WTC11 (cell line): ENCODE data around the gene ITGB4. TPM values are rescaled to one million over a fixed set of nuclear protein-coding genes. Genes with fewer than 3 reads are reported as not detected.
A peak's percentile ranks its signal among the peaks of the same experiment; 100 is the strongest.

ENCODE experiments used
- ATAC-seq: fragments of 200-7000 bp; cut with Tn5 transposase; 2 replicates; pipeline ENCODE4 v1.10.0; 2021; ENCODE audit warnings: mild to moderate bottlenecking, moderate library complexity
- Bru-seq: library from RNA; stranded (reverse); fragments of 400-500 nt; gene quantifications from one replicate; lab custom pipeline; 2021; lab: Mats Ljungman, UMichigan
- CTCF ChIA-PET: fragments of 300-600 bp; sonication (Branson Sonifier 250); formaldehyde crosslinking; loops from one replicate; lab custom pipeline; 2021; ENCODE audit warnings: antibody characterized with exemption; lab: Charles Lee
- POLR2A ChIA-PET: fragments of 350-600 bp; sonication (Branson Sonifier 250); formaldehyde crosslinking; loops from one replicate; lab custom pipeline; 2021; ENCODE audit warnings: antibody characterized with exemption; lab: Charles Lee
- DNase-seq: peaks from one replicate; pipeline ENCODE4 v3.0.0; 2021; ENCODE audit warnings: low spot score
- H3K27ac Mint-ChIP-seq: 2 replicates; pipeline ENCODE4 v1.8.0; 2021; ENCODE audit warnings: mixed read lengths
- H3K27me3 Mint-ChIP-seq: 2 replicates; pipeline ENCODE4 v1.8.0; 2021; ENCODE audit warnings: low read depth, mild to moderate bottlenecking, moderate library complexity, mixed read lengths
- H3K36me3 Mint-ChIP-seq: 2 replicates; pipeline ENCODE4 v1.8.0; 2021; ENCODE audit warnings: mixed read lengths
- H3K4me1 Mint-ChIP-seq: 2 replicates; pipeline ENCODE4 v1.8.0; 2022; ENCODE audit warnings: mixed read lengths
- H3K4me3 Mint-ChIP-seq: 2 replicates; pipeline ENCODE4 v1.8.0; 2021; ENCODE audit warnings: mild to moderate bottlenecking, moderate library complexity, mixed read lengths
- H3K9me3 Mint-ChIP-seq: 2 replicates; pipeline ENCODE4 v1.8.0; 2021; ENCODE audit warnings: mixed read lengths
- CBFB ChIP-seq: sonication (generic); formaldehyde crosslinking; IDR thresholded peaks from 2 replicates; pipeline ENCODE4 v1.8.1; 2022; ENCODE audit warnings: mild to moderate bottlenecking, low read depth, missing genetic modification reagents
- CREB1 ChIP-seq: sonication (generic); formaldehyde crosslinking; IDR thresholded peaks from 2 replicates; pipeline ENCODE4 v1.8.0; 2023; ENCODE audit warnings: mild to moderate bottlenecking, missing genetic modification reagents
- E2F5 ChIP-seq: sonication (generic); formaldehyde crosslinking; IDR thresholded peaks from 2 replicates; pipeline ENCODE4 v1.8.1; 2022; ENCODE audit warnings: mild to moderate bottlenecking, moderate library complexity, missing genetic modification reagents
- ETV6 ChIP-seq: sonication (generic); formaldehyde crosslinking; IDR thresholded peaks from 2 replicates; pipeline ENCODE4 v1.8.1; 2022; ENCODE audit warnings: mild to moderate bottlenecking, missing genetic modification reagents
- FOXK1 ChIP-seq: sonication (generic); formaldehyde crosslinking; IDR thresholded peaks from 2 replicates; pipeline ENCODE4 v1.8.0; 2022; ENCODE audit warnings: mild to moderate bottlenecking, moderate library complexity, missing genetic modification reagents
- GRHL2 ChIP-seq: fragments of 250-450 bp; sonication (Bioruptor Pico); IDR thresholded peaks from 2 replicates; pipeline ENCODE4 v1.8.0; 2022; ENCODE audit warnings: mild to moderate bottlenecking, moderate library complexity; ENCODE audit not compliant: insufficient replicate concordance, severe bottlenecking
- GTF2I ChIP-seq: fragments of 250-450 bp; sonication (Bioruptor Pico); conservative IDR thresholded peaks from 2 replicates; pipeline ENCODE4 v1.4.0; 2021; ENCODE audit warnings: mild to moderate bottlenecking
- HMGXB4 ChIP-seq: sonication (generic); formaldehyde crosslinking; IDR thresholded peaks from 2 replicates; pipeline ENCODE4 v1.8.1; 2023; ENCODE audit warnings: mild to moderate bottlenecking, moderate library complexity, missing genetic modification reagents
- JUN ChIP-seq: sonication (generic); formaldehyde crosslinking; IDR thresholded peaks from 2 replicates; pipeline ENCODE4 v1.8.0; 2023; ENCODE audit warnings: mild to moderate bottlenecking, missing genetic modification reagents
- MAX ChIP-seq: sonication (generic); formaldehyde crosslinking; IDR thresholded peaks from 2 replicates; pipeline ENCODE4 v1.8.0; 2022; ENCODE audit warnings: mild to moderate bottlenecking, missing genetic modification reagents
- PRDM15 ChIP-seq: sonication (generic); formaldehyde crosslinking; IDR thresholded peaks from 2 replicates; pipeline ENCODE4 v1.8.0; 2022; ENCODE audit warnings: missing genetic modification reagents
- SMAD4 ChIP-seq: sonication (generic); formaldehyde crosslinking; IDR thresholded peaks from 2 replicates; pipeline ENCODE4 v1.8.0; 2022; ENCODE audit warnings: mild to moderate bottlenecking, missing genetic modification reagents
- SP1 ChIP-seq: sonication (generic); formaldehyde crosslinking; conservative IDR thresholded peaks from 2 replicates; pipeline ENCODE4 v1.8.1; 2022; ENCODE audit warnings: missing genetic modification reagents
- TP53 ChIP-seq: sonication (generic); formaldehyde crosslinking; IDR thresholded peaks from 2 replicates; pipeline ENCODE4 v1.8.1; 2023; ENCODE audit warnings: mild to moderate bottlenecking, missing genetic modification reagents
- ZNF263 ChIP-seq: sonication (generic); formaldehyde crosslinking; IDR thresholded peaks from 2 replicates; pipeline ENCODE4 v1.8.1; 2022; ENCODE audit warnings: low read depth, mild to moderate bottlenecking, moderate library complexity, missing genetic modification reagents
- ZNF396 ChIP-seq: fragments of 250-450 bp; sonication (Bioruptor Pico); IDR thresholded peaks from 2 replicates; pipeline ENCODE4 v1.8.0; 2021; ENCODE audit warnings: mild to moderate bottlenecking, moderate library complexity, borderline replicate concordance
- ZNF423 ChIP-seq: fragments of 250-450 bp; sonication (Bioruptor Pico); IDR thresholded peaks from 2 replicates; pipeline ENCODE4 v2.1.2; 2022; ENCODE audit warnings: mild to moderate bottlenecking, moderate library complexity
- ZNF512 ChIP-seq: sonication (generic); formaldehyde crosslinking; IDR thresholded peaks from 2 replicates; pipeline ENCODE4 v1.8.1; 2022; ENCODE audit warnings: missing genetic modification reagents, borderline replicate concordance
- ZNF532 ChIP-seq: fragments of 250-450 bp; sonication (Bioruptor Pico); IDR thresholded peaks from 2 replicates; pipeline ENCODE4 v1.9.0; 2021; ENCODE audit warnings: mild to moderate bottlenecking, borderline replicate concordance
- long read RNA-seq, 3 experiments: library from RNA in 1 of 3; library from capped mRNA in 1 of 3; library from polyadenylated mRNA in 1 of 3; unstranded in 2 of 3; stranded (forward) in 1 of 3; transcript quantifications; one replicate each; pipeline ENCODE4 v2.0.0, GENCODE V29; 2021
- total RNA-seq: library from RNA; stranded (reverse); gene quantifications from 3 replicates; pipeline ENCODE4 v1.2.3, GENCODE V29; 2021

The ITGB4 gene
- total RNA-seq (9.5 to 11.2 TPM (median 10.6 TPM) in 3 replicates), Bru-seq, nascent RNA (percentile 31 among the genes with signal in this experiment)
- long read RNA-seq, experiment 1, full-length matches to known transcripts, result 5 of 15 reads
- long read RNA-seq, experiment 1, partial matches to known transcripts, result 9 of 15 reads
- long read RNA-seq, experiment 1, other reads (novel, unspliced or antisense), result 1 of 15 reads
- long read RNA-seq, experiment 2, partial matches to known transcripts, result 3 of 9 reads
- long read RNA-seq, experiment 2, other reads (novel, unspliced or antisense), result 6 of 9 reads
- long read RNA-seq, experiment 3, partial matches to known transcripts, result 2 of 2 reads
- long read RNA-seq, experiment 3, other reads (novel, unspliced or antisense), result 0 of 2 reads

- H3K4me1 Mint-ChIP-seq, result peaks cover 7% of the 10 kb centered on the region
- POLR2A ChIA-PET, result interaction anchor here (0.6 to 1.9 kb wide), 6 partner anchors 12 to 112 kb away, joined by 3 to 6 read pairs (median 3); a partner anchor contains a TSS
- H3K9me3 Mint-ChIP-seq, result no peaks in the 10 kb centered on the region
- peaks cover 22% of the 10 kb centered on the region for H3K27me3 Mint-ChIP-seq
- peak; percentile 87 for DNase-seq
- no peak for TF ChIP-seq GRHL2 (CRISPR knock-in tag)
- peak; percentile 76; the same call in 1 of the 2 replicates for TF ChIP-seq E2F5 (CRISPR knock-in tag)
- TF ChIP-seq ZNF396 (CRISPR knock-in tag), result no peak
- TF ChIP-seq JUN (CRISPR knock-in tag), result 0 out of 2 replicates have a peak, but pooled peaks have one; percentile 32
- peak; percentile 71; the same call in 1 of the 2 replicates for TF ChIP-seq ETV6
- no peak for TF ChIP-seq ZNF532 (CRISPR knock-in tag)
- peak; percentile 84 for TF ChIP-seq ZNF423 (CRISPR knock-in tag)
- TF ChIP-seq PRDM15 (CRISPR knock-in tag), result no peak
- TF ChIP-seq SMAD4 (CRISPR knock-in tag), result 0 out of 2 replicates have a peak, but pooled peaks have one; percentile 43
- no peak for TF ChIP-seq CREB1 (CRISPR knock-in tag)
- peak; percentile 34; the same call in 1 of the 2 replicates for TF ChIP-seq TP53
- TF ChIP-seq GTF2I, result no peak
- TF ChIP-seq SP1, result peak; percentile 75
- TF ChIP-seq ZNF263, result 0 out of 2 replicates have a peak, but pooled peaks have one; percentile 37
- peak; percentile 50 for TF ChIP-seq MAX
- no peak for TF ChIP-seq CBFB (CRISPR knock-in tag)
- TF ChIP-seq ZNF512 (CRISPR knock-in tag), result no peak
- TF ChIP-seq HMGXB4 (CRISPR knock-in tag), result peak; percentile 32; the same call in 1 of the 2 replicates
- TF ChIP-seq FOXK1, result 0 out of 2 replicates have a peak, but pooled peaks have one; percentile 37
- TF ChIP-seq, all 79 proteins: peak for 11
- CTCF ChIA-PET, result interaction anchor here (0.6 to 4.9 kb wide), 34 partner anchors 8 to 1693 kb away, joined by 3 to 87 read pairs (median 4); partner anchors contain the start of genes MIF4GD, SMIM5 and WBP2
- Mint-ChIP-seq H3K36me3 (no peaks in the 10 kb centered on the region), H3K4me3 (peak within 1 kb of the TSS; percentile 83), H3K27ac (peak within 1 kb of the TSS; percentile 94)
- peak; percentile 84 for ATAC-seq
These were observed at the start of gene ITGB4 for GRCh38 chr17:75720656-75721462. ITGB4 (plus strand) TSS chr17:75721459; CDS start chr17:75724704, 3,245 bp downstream.
